NCI-H146 treated with DMSO at 0.1 percent for 48 hours (cell line): ENCODE measurements around the gene ABCA8.
"Not testable (repeated sequence)": the region's sequence is repeated elsewhere in the genome, so short reads cannot be mapped to it uniquely, and the experiment has no call there.

Experiments
- DNase-seq: peaks from one replicate; lab custom pipeline; 2025; ENCODE audit not compliant: unreplicated experiment; lab: John Stamatoyannopoulos, UW

ABCA8 gene

DNA sequence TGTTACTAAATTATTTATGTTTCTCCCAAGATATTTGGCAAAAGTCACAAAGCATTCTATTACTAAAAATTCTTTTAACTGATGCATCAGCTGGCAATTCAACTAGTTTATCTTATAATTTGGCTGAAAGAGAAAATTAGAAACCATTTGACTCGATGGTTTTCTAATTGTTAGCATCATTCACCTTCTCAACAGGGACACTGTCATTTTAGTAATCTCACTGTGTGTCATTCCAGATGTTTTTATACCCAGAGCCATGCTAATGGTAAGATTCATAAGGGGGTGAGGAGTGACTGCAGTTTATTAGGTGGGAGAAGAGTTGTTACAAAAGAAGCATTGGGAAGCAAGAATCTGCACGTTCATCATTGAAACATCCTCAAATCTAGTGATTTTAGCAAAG lies 124.9 kb downstream of the ABCA8 start:
- DNase-seq, result no peak

DNA sequence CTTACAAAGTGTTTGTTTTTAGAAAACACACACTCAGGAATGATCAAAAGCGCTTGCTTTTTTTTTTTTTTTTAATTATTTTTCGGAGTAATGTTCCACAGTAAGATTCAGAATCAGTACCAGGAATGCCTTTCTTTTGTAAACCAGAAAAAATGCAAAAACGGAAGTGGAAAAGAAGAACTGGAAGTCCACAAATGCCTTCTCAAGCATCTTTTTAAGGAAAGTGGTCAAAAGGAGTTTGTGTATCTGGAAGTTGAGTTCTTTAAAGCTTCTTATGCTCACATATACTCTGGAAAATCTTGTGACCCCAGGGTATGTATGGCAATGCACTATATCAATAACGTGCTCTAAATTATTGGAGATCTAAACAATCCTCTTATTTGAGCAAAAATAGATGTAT lies 126.0 kb downstream of the ABCA8 start:
- DNase-seq, result no peak

DNA sequence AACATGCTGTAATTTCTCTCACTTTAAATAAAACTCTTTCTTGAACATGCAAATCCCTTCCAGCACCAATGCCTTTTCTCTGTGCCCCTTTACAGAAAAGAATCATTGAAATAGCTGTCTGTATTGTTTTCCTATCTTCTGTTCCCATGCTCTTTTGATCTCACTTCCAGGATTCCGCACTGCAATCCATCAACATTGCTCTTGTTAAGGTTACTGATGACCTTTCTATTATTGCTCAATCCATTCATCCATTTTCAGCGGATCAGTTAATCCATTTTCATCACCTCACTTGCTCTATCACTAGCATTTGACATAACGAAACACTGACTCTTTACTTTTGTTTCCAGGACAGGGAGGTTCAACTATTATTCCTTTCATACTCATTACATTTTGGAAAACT lies 130.5 kb downstream of the ABCA8 start:
- DNase-seq, result no peak

DNA sequence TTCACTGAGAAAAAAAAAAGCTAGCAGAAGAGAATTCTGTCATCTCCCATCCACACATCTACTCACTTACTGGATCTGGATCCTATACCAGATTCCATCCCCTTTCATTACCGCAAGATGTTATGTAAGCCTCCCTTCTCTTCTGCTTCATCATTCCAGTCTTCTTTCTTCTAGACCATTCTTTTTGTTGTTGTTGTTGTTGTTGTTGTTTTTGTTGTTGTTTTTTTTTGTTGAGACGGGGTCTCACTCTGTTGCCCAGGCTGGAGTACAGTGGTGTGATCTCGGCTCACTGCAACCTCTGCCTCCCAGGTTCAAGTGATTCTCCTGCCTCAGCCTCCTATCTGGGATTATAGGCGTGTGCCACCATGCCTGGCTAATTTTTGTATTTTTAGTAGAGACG lies 131.0 kb downstream of the ABCA8 start:
- not testable (repeated sequence) for DNase-seq

DNA sequence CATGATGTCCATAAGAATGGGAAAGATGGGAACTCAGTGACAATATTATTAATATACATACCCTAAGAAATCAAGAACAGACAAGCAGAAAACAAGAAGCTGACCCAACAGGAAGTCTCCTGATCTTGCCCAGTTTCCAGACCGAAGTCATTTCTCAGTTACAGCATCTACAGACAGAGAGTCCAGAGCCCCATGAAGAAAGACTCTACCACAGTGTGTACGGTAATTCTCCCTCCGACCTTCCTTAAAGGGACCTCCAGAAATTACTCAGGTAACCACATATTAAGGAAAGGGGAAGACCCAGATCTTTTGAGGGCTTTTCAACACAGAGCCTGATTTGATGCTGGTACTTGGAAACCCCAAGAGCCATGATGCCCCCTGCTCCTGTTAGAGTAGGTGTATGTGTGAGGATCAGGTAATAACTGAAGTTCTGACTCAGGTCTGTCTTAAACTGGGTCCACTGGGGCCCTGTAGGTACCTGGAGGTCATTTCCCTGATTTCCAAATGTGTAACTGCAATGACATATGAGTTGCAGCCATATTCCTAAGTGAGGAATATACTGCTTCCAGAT lies 132.4 kb downstream of the ABCA8 start:
- no peak for DNase-seq

DNA sequence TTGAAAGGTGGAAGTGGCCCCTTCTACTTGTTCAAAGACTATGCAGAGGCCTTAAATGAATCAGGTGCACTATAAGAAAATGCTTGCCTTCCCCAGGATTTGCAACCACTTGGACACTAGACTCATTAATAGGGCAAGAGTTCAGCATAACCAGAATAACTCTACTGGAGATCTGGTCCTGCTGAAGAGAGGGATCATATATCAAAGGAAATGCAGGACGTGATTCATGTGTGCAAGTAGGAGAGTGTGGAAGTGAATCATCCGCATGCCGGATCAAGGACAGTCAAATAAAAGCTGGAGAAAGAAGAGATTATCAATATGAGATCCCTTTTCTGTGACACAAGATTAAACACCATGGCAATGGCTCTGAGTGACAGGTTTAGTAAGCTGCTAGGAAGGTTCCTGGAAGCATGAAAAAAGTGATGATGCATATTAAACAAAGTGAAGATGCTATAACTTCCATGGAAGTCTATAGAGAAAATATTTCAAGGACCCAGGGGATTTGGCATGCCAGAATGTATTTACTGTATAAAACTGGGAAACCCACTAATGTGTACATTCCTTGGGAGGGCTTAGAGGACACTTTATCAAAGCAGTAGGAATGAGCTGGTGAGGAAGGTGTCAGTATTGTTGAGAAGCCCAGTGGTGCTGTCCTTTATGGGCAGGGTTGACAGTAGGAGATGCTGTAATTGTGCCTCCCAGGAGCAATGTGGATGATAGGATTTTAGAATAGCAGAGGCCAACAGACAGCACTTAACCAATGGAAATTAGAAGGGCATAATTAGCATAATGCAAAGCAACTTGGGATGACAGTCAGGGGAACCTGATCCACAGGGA lies 133.1 kb downstream of the ABCA8 start:
- no peak for DNase-seq

DNA sequence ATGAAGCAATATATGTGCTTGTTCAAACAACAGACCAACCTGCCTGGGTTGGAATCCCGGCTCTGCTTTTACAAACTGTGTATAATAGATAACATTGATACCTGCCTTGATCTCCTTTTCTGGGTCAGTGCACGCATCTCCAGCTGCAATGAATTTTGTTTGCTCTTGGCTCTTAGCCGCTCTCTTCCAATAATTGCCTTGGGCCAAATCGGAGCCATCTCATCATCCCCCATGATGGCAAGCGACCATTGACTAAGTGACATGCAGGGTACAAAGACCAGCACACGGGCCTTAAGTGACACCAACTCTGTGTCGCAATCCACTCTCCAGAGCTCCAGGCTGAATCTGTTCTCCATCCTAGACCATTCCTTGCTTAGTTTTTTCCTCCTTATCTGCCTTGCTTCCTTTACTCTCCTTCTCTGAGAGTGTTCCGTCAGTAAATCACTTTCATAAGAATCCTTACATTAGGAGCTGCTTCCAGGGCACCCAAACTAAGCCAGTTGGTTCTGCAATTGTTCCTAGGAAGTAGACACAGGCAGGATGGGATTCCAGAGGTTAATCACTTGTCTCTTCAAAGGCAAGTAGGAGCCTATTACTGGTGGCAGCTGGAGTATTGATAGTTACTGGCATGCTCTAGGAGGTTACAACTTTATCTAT lies 134.2 kb downstream of the ABCA8 start:
- DNase-seq, result no peak

DNA sequence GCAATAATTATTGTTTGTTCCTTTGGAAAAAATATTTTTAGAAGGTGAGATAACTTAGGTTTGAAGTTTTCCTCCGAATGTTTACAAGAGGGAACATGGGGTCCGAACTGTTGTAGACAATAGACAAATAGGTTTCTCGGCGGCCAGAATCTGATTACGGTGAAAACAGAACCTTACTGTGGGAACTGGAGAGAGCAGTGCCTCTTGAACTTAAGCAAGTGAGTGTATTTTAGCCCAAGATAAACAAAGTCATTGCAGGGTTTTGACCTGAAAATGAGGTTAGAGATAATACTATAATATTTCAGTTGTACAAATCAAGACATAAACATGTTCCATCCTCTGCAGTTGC lies 134.7 kb downstream of the ABCA8 start:
- no peak for DNase-seq

DNA sequence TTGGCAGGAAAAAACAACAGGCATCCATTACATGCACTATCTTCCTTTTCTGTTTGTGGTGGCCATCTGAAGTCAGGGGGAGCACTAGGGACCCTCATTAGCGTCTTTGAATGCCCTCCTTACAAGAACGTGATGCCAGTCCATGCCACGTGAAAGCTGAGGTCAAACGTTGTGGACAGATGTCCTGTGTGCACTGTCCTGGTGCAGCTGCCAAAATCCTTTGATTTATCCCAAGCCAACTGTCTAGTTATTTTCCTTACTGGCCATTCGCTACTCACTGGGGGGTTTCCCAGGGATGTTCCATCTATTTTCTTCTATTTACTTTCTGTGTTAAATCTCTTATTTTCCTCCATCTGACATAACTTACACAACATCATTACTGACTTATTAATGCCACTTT lies 135.7 kb downstream of the ABCA8 start:
- DNase-seq, result no peak
